GM19025 (cell line): ENCODE data around the gene CDH22.

ENCODE experiments used
- ATAC-seq: cut with Tn5 transposase; IDR thresholded peaks from one replicate; pipeline ENCODE4 v1.9.1; 2021; ENCODE audit warnings: mild to moderate bottlenecking, low read depth, moderate library complexity; ENCODE audit not compliant: unreplicated experiment

The CDH22 gene

DNA sequence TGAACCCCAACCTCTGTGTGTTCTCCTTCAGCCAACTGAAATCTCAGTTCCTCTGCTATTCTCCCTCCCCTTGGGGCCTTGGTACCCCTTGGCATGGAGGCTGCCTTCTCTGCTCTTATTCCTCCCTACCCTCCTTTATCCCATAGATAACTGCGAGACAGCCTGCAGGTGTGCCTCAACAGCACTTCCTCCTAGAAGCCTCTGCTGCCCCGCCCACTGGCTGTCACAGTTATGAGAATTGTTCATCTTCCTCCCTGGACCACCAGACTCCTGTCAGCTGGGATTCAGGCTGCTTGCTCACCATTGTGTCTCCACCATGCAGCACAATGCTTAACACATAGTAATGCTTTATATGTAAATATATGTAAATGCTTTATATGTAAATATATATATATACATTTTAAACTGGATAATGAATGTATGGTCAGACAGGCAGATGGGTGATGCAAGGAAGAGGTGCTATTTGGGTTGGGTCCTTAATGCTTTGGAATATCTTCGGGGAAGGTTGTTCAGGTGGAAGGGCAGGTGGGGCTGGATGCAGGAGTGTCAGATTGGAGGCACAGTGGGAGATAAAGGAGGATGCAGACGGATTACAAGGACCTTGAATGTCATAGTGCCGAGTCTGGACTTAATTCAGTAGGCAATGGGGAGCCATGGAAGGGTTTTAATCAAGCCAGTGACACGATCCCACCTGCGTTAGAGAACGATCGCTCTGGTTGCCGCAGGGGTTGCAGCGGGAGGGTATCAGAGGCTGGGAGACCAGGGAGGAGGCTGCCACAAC lies 4.9 kb downstream of the CDH22 start:
- no peak for ATAC-seq

DNA sequence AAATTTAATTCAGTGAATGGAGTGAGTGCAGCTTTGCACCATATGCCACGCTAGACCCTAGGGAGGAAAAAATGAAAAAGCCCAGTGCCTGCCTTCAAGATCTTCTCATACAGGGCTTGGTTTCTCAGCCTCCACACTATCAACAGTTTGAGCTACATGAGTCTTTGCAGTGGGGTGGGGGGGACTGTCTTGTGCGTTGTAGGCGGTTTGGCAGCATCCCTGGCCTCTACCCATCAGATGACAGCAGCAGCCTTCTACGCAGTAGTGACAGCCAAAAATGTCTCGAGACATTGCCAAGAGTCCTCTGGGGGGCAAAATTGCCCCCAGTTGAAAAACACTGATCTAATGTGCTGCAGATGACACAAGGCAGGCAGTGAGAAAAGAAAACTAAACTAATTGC lies 6.2 kb downstream of the CDH22 start:
- no peak for ATAC-seq

- ATAC-seq = no peak
Measured at GRCh38 chr20:46300281-46300680, 8.0 kb downstream of the CDH22 start.

- no peak for ATAC-seq
Measured at GRCh38 chr20:46299078-46299477, 9.2 kb downstream of the CDH22 start.

- ATAC-seq = no peak
Measured at GRCh38 chr20:46298374-46298773, 9.9 kb downstream of the CDH22 start.

GRCh38 chr20:46296526-46297250 lies 11.6 kb downstream of the CDH22 start:
- ATAC-seq = no peak

DNA sequence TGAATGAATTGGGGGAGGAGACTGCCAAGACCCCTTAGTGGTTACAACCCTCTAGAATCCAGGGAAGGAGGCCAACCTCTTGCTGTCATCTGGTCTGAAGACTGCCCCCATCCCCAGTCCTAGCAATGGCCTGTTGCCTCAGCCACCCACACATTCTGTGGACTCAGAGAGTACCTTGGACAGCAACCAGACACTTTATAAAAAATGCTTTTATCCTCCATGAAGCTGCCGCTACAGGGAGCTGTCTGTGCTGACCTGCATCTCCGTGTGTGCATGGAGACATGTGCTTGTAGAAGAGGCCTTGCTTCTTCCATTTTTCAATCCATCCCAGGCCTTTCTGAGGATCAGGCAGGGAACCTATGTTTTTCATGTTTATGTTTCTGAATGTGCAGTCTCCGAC lies 15.2 kb downstream of the CDH22 start:
- no peak for ATAC-seq

DNA sequence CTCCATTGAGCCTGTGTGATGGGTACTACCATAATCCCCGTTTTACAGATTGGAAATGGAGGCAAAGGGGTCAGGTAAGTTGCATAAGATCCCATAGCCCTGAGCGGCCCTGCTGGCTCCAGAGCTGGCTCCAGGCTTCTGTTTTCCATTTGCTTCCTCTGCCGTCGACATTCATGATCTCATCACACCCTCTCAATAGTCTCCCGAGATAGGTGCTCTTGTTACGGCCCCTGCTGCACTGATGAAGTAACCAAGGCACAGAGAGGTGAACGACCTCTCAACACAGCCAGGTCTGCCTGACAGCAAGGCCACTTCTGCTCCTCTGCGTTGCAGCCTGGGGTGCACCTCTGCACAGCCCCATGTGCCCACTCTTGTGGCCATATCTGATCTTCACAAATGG lies 16.9 kb downstream of the CDH22 start:
- ATAC-seq = no peak

DNA sequence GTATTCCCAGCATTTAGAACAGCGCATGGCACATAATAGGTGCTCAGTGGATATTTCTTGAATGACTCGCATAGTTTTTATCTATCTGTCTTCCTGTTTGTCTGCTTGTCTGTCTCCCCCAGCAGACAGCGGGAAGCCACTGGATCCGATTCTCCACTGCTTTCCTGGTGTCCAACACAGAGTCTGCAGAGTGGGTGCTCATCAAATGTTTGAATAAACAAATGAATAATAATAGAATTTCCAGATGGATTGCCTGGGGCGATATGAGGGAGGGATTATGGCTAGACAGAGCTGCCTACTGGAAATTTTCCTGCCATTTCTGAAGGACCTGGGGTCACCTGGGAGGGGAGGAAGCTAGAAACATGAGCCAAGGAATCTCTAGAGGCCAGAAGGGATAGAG lies 18.9 kb downstream of the CDH22 start:
- no peak for ATAC-seq

DNA sequence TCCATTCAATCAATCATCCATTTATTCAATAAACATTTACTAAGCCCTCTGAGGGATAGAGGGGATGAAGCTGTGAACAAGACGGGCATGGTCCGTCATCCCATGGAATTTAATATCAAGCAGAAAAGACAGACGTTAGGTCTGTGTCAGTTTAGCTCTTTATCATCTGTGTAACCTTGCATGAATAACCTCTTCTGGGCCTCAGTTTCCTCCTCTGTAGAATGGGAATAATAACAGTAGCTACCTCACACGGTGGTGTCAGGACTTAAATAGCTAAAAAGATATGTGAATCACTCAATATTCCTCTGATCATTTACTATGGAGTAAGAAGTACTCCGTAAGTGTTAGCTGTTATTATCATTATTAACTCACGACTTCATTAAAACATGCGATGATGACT lies 21.3 kb downstream of the CDH22 start:
- ATAC-seq = no peak

DNA sequence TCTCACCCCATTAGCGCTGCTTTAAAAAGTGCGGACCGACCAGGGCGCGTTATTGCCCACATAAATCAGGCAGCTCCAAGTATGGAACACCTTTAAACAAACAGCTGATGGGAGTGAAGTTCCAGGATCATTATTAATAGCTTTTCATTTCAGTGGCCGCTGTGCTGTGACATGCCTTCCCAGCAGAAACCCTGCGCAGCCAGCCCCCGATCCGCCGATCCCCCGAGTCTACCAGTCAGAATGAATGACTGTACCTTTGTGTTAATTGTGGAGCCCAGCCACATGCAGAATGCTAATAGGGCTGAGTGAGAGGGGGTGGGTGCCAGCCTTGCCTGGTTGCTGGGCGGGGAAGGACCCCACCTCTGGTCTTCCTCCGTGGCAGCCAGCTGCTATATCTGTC lies 21.9 kb downstream of the CDH22 start:
- no peak for ATAC-seq

- no peak for ATAC-seq
Measured at GRCh38 chr20:46285740-46286139, 22.6 kb downstream of the CDH22 start.

DNA sequence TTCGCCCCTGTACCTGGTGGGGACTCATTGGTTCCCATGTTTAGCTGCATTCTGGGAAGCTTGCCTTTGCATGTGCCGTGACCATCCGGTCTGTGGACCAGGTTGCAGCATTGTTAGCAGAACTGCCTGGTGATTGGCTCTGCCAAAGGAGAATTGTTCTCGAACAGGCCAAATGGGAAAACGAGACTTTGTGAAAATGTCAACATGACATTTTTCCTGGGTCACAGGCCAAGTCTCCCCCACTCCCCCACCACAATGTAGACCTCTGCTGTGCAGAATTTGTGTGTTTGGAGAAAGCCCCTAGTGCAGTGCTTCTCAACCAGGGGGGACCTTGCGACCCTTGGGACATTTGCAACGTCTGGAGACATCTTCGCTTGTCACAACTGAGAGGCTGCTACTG lies 23.2 kb downstream of the CDH22 start:
- no peak for ATAC-seq

- no peak for ATAC-seq
Measured at GRCh38 chr20:46284040-46284427, 24.3 kb downstream of the CDH22 start.

DNA sequence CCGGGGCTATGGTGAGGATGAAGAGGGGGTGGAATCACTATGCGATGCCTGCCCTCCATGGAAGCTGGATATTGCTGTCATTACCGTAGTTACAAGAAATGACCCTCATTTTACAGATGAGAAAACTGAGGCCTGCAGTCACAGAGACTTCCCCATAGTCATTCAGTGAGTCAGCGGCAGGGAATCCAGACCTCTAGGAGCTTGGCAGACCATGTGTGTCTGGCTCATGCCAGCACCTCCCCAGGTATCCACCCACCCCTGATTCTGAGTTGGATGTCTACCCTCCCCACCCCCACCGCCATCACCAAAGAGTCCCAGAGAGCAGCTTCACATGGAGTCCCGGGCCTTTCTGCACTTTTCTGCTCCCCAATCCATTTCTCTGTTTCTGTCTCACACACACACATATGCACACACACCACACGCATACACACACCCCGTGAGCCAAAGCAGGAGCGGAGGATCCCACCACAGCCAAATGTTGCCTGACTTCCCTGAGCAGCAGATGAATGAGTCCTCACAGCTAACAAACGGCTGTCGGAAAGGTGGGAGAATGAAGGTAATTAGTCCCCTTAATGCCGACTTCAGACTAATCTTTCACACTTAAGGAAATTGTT lies 24.8 kb downstream of the CDH22 start:
- ATAC-seq = no peak

GRCh38 chr20:46282669-46283068 lies 25.6 kb downstream of the CDH22 start:
- no peak for ATAC-seq

- no peak for ATAC-seq
Measured at GRCh38 chr20:46279103-46279502, 29.2 kb downstream of the CDH22 start.

- no peak for ATAC-seq
Measured at GRCh38 chr20:46277602-46278001, 30.7 kb downstream of the CDH22 start.

- ATAC-seq = no peak
Measured at GRCh38 chr20:46276531-46276930, 31.8 kb downstream of the CDH22 start.

- ATAC-seq = no peak
Measured at GRCh38 chr20:46275091-46275490, 33.2 kb downstream of the CDH22 start.

- no peak for ATAC-seq
Measured at GRCh38 chr20:46273717-46274116, 34.6 kb downstream of the CDH22 start.
